B cell (primary cell): ENCODE results near the gene ARHGAP9. TPM values are rescaled to one million over a fixed set of nuclear protein-coding genes. Genes with fewer than 3 reads are reported as not detected.
A peak's percentile ranks its signal among the peaks of the same experiment; 100 is the strongest.

Experiments used
- ATAC-seq: fragments of 200-7000 bp; cut with Tn5 transposase; one replicate; pipeline ENCODE4 v1.10.0; 2021; ENCODE audit warnings: low read depth, mild to moderate bottlenecking, moderate number of reproducible peaks, moderate library complexity
- CTCF ChIA-PET: fragments of 350-600 bp; sonication (Branson Sonifier 250); formaldehyde crosslinking; loops from one replicate; lab custom pipeline; 2021; ENCODE audit warnings: antibody characterized with exemption, inconsistent platforms; lab: Charles Lee
- POLR2A ChIA-PET: fragments of 350-600 bp; sonication (Branson Sonifier 250); formaldehyde crosslinking; loops from one replicate; lab custom pipeline; 2021; ENCODE audit warnings: antibody characterized with exemption; lab: Charles Lee
- DNase-seq: peaks from one replicate; pipeline ENCODE4 v3.0.0; 2013
- H2AFZ ChIP-seq: 2 replicates; pipeline ENCODE4 v1.6.1; 2012; ENCODE audit warnings: mild to moderate bottlenecking, low read depth, low read length; ENCODE audit not compliant: insufficient read depth, poor library complexity, severe bottlenecking
- H3K27ac ChIP-seq, 2 donors: 1 replicate in 1 of 2; 2 replicates in 1 of 2; pipeline ENCODE4 v1.5.1; 2012 to 2013; ENCODE audit warnings: low read length in 2 of 2, mild to moderate bottlenecking in 2 of 2, moderate library complexity in 1 of 2
- H3K27me3 ChIP-seq, 4 experiments: fragments of 200-600 bp in 1 of 4; sonication (generic) in 1 of 4; replicated peaks in 1 of 4; 1 replicate in 2 of 4; 2 replicates in 2 of 4; pipeline versions ENCODE4 v1.6.1 to v1.7.0; 2013 to 2016; ENCODE audit warnings: low read length in 3 of 4, mild to moderate bottlenecking in 2 of 4, mixed read lengths in 1 of 4, moderate library complexity in 1 of 4; ENCODE audit not compliant: insufficient read depth in 4 of 4, control insufficient read depth in 3 of 4; ENCODE audit errors: control extremely low read depth in 1 of 4
- H3K36me3 ChIP-seq, 2 experiments: replicated peaks in 1 of 2; 1 replicate in 1 of 2; 2 replicates in 1 of 2; pipeline versions ENCODE4 v1.6.1 to v1.7.1; 2013; ENCODE audit warnings: low read length in 1 of 2; ENCODE audit not compliant: insufficient read depth in 2 of 2, control insufficient read depth in 1 of 2; ENCODE audit errors: control extremely low read depth in 1 of 2, extremely low read depth in 1 of 2
- H3K4me1 ChIP-seq, 2 donors: fragments of 200-600 bp in 1 of 2; sonication (generic) in 1 of 2; 1 replicate in 1 of 2; 2 replicates in 1 of 2; pipeline versions ENCODE4 v1.5.1 to v1.6.1; 2013 to 2017; ENCODE audit warnings: low read length in 2 of 2; ENCODE audit not compliant: control insufficient read depth in 2 of 2, insufficient read depth in 2 of 2
- H3K4me2 ChIP-seq: replicated peaks from 2 replicates; pipeline ENCODE3; 2012; ENCODE audit warnings: mild to moderate bottlenecking, low read depth, low read length; ENCODE audit not compliant: poor library complexity, severe bottlenecking
- H3K4me3 ChIP-seq, 5 experiments: fragments of 200-600 bp in 1 of 5; sonication (generic) in 1 of 5; 1 replicate in 3 of 5; 2 replicates in 2 of 5; pipeline versions ENCODE4 v1.5.1 to v1.7.0; 2011 to 2016; ENCODE audit warnings: low read length in 4 of 5, mild to moderate bottlenecking in 4 of 5, low read depth in 2 of 5, control low read depth in 1 of 5, moderate library complexity in 1 of 5; ENCODE audit not compliant: insufficient read depth in 1 of 5; ENCODE audit errors: control extremely low read depth in 1 of 5, extremely low read depth in 1 of 5
- H3K79me2 ChIP-seq: fragments of 200-600 bp; sonication (generic); one replicate; pipeline ENCODE4 v1.6.0; 2016; ENCODE audit warnings: low read length; ENCODE audit not compliant: control insufficient read depth, insufficient read depth
- H3K9ac ChIP-seq: fragments of 200-600 bp; sonication (generic); 2 replicates; pipeline ENCODE4 v1.6.1; 2017; ENCODE audit warnings: mild to moderate bottlenecking, low read length, moderate library complexity
- H3K9me3 ChIP-seq, 3 donors: one replicate each; pipeline versions ENCODE4 v1.6.1 to v1.7.1; 2013; ENCODE audit warnings: low read length in 2 of 3; ENCODE audit not compliant: control insufficient read depth in 2 of 3, insufficient read depth in 1 of 3; ENCODE audit errors: control extremely low read depth in 1 of 3
- H4K20me1 ChIP-seq: 2 replicates; pipeline ENCODE4 v1.6.0; 2012; ENCODE audit warnings: mild to moderate bottlenecking, low read length; ENCODE audit not compliant: insufficient read depth, control insufficient read depth, poor library complexity, severe bottlenecking
- H3K27ac Mint-ChIP-seq: one replicate; pipeline ENCODE4 v1.8.0; 2021; ENCODE audit warnings: mixed read lengths
- H3K27me3 Mint-ChIP-seq: one replicate; pipeline ENCODE4 v1.8.0; 2021; ENCODE audit warnings: mixed read lengths
- H3K4me1 Mint-ChIP-seq: one replicate; pipeline ENCODE4 v1.8.0; 2021; ENCODE audit warnings: mixed read lengths
- H3K4me3 Mint-ChIP-seq: one replicate; pipeline ENCODE4 v1.8.0; 2021; ENCODE audit warnings: mixed read lengths
- H3K9me3 Mint-ChIP-seq: one replicate; pipeline ENCODE4 v1.8.0; 2022; ENCODE audit warnings: mixed read lengths; ENCODE audit not compliant: insufficient read depth
- EZH2 ChIP-seq: IDR thresholded peaks from 2 replicates; pipeline ENCODE4 v1.6.1; 2012; ENCODE audit warnings: borderline replicate concordance, low read depth, mild to moderate bottlenecking, moderate library complexity, low read length; ENCODE audit not compliant: insufficient read depth, poor library complexity, severe bottlenecking
- WGBS: methylation state at CpG from one replicate; pipeline ENCODE4 v1.1.5; 2013; ENCODE audit warnings: missing lambda C conversion rate; ENCODE audit not compliant: insufficient coverage; 5-methylcytosine and 5-hydroxymethylcytosine counted together
- intact Hi-C: fragments of 100-400 bp; cut with micrococcal nuclease; formaldehyde crosslinking; loops from one replicate; pipeline ENCODE4 v1.10.0; 2022
- polyA plus RNA-seq: library from polyadenylated mRNA; depleted of rRNA; stranded (reverse); fragments of >200 nt; gene quantifications from 2 replicates; pipeline ENCODE4 v1.2.3, GENCODE V29; 2012
- total RNA-seq, 2 donors: library from RNA; stranded (reverse); fragments of 120-200 nt in 1 of 2; gene quantifications; 1 replicate in 1 of 2; 2 replicates in 1 of 2; pipeline versions ENCODE4 v1.2.3 to v1.2.4, GENCODE V29; 2013 to 2022
- TF ChIP-seq, protein P1 (sequence below): fragments of 200-600 bp; IDR thresholded peaks from one replicate; pipeline ENCODE4 v1.8.0; 2022; ENCODE audit warnings: antibody characterized with exemption, mild to moderate bottlenecking

ARHGAP9 gene
- total and polyA plus RNA-seq, 2 donors (not counting 1 experiment from before 2014, with no cell fraction given), result 161 to 390 TPM

DNA sequence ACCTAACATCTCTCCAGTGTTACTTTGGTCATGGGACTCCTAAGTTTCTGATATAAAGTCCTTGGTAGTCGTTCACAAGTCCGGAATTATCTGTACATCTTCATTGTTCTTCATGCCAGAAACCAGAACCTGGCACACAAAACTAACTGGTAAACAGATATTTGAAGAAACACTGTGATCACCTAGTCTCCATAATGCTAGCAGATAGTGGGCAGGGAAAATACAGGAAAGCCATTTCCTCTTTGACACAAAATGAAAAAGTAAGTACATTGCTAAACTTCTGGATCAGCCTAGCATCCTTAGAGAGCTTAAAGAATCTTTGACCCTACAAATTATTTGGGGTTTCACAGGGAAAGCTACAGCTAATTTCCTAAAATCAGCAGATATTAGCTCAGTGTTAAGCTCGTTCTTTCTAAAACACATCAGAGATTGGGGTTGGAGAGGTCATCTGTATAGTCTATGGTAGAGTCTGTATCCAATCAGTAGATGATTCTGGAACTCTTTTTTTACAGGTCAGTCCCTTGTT, 35.8 kb upstream of the ARHGAP9 start:
- no peak overlapping the region for H3K4me3 Mint-ChIP-seq
- ATAC-seq (no peak), DNase-seq (no peak)
- Histone ChIP-seq H3K9ac (no peak overlapping the region), H3K9me3 (no peaks in the 10 kb centered on the region), H3K4me1 (peaks cover 15 to 21% of the 10 kb centered on the region in 2 donors), H3K79me2 (peaks cover 25% of the 10 kb centered on the region), H3K4me3 (no peak overlapping the region), H4K20me1 (peaks cover 19% of the 10 kb centered on the region), H3K27ac (peak overlapping the region in 1 of 2 donors; percentile 10), H2AFZ (no peak overlapping the region), H3K4me2 (no peak overlapping the region), H3K36me3 (peaks cover 27 to 69% of the 10 kb centered on the region in 2 experiments), H3K27me3 (no peaks in the 10 kb centered on the region)
- ChIA-PET CTCF (interaction anchor here (1.2 kb wide), 2 partner anchors 55 to 60 kb away, joined by 3 read pairs; partner anchors contain the start of gene INHBE), POLR2A (interaction anchor here (0.6 to 2.3 kb wide), 2 partner anchors 19 to 38 kb away, joined by 4 to 5 read pairs; no protein-coding TSS in a partner anchor)
- H3K27ac Mint-ChIP-seq, result no peak overlapping the region
- no peaks in the 10 kb centered on the region for H3K9me3 Mint-ChIP-seq
- H3K27me3 Mint-ChIP-seq, result no peaks in the 10 kb centered on the region
- WGBS, result no CpG with 5 or more reads among the region's 3 CpGs
- intact Hi-C loops, result no loop called here
- TF ChIP-seq, protein P1, sequence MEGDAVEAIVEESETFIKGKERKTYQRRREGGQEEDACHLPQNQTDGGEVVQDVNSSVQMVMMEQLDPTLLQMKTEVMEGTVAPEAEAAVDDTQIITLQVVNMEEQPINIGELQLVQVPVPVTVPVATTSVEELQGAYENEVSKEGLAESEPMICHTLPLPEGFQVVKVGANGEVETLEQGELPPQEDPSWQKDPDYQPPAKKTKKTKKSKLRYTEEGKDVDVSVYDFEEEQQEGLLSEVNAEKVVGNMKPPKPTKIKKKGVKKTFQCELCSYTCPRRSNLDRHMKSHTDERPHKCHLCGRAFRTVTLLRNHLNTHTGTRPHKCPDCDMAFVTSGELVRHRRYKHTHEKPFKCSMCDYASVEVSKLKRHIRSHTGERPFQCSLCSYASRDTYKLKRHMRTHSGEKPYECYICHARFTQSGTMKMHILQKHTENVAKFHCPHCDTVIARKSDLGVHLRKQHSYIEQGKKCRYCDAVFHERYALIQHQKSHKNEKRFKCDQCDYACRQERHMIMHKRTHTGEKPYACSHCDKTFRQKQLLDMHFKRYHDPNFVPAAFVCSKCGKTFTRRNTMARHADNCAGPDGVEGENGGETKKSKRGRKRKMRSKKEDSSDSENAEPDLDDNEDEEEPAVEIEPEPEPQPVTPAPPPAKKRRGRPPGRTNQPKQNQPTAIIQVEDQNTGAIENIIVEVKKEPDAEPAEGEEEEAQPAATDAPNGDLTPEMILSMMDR, result no peak
- TF ChIP-seq EZH2, result no peak
- peaks cover 23% of the 10 kb centered on the region for H3K4me1 Mint-ChIP-seq

DNA sequence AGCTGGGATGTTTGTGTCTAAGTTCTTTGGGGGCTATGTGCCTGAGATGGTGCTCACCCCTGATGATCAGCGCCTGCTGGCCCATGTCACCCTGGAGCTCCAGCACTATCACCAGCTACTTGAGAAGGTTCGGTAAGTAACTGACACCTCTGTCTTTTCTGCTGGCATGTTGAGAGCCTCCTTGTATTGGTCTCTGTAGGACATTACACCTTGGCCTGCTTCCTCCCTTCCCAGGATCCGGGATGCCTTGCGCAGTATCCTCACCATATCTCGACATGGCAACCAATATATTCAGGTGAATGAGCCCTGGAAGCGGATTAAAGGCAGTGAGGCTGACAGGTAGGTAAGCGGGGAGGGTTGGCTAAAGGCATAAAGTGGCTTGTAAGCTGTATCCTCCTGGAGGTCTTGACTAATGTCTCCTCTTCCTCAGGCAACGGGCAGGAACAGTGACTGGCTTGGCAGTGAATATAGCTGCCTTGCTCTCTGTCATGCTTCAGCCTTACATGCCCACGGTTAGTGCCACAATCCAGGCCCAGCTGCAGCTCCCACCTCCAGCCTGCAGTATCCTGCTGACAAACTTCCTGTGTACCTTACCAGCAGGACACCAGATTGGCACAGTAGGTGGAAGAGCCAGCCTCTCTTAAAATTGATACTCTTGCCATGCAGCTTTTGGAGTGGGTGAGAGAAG, 35.2 kb upstream of the ARHGAP9 start:
- Histone ChIP-seq H4K20me1 (peaks cover 19% of the 10 kb centered on the region), H3K4me3 (no peak overlapping the region), H3K36me3 (peaks cover 27 to 70% of the 10 kb centered on the region in 2 experiments), H3K4me2 (no peak overlapping the region), H3K27ac (no peak overlapping the region), H3K79me2 (peaks cover 22% of the 10 kb centered on the region), H2AFZ (no peak overlapping the region), H3K27me3 (no peaks in the 10 kb centered on the region), H3K4me1 (peaks cover 15 to 20% of the 10 kb centered on the region in 2 donors), H3K9ac (no peak overlapping the region), H3K9me3 (no peaks in the 10 kb centered on the region)
- POLR2A ChIA-PET, result interaction anchor here (0.6 to 0.7 kb wide), 2 partner anchors 13 to 18 kb away, joined by 4 to 5 read pairs; no protein-coding TSS in a partner anchor
- H3K4me3 Mint-ChIP-seq, result no peak overlapping the region
- H3K27ac Mint-ChIP-seq, result no peak overlapping the region
- TF ChIP-seq, protein P1, result no peak
- no peak for TF ChIP-seq EZH2
- intact Hi-C loops, result no loop called here
- no peaks in the 10 kb centered on the region for H3K9me3 Mint-ChIP-seq
- ATAC-seq (no peak), DNase-seq (no peak)
- H3K4me1 Mint-ChIP-seq, result peaks cover 18% of the 10 kb centered on the region
- WGBS, result 92% methylated on average over 4 of the region's 9 CpGs
- H3K27me3 Mint-ChIP-seq, result no peaks in the 10 kb centered on the region
- CTCF ChIA-PET, result interaction anchor here (1.2 kb wide), 1 partner anchor 54 kb away, joined by 3 read pairs; no protein-coding TSS in a partner anchor
